K562 (cell line): ENCODE data around the gene TMC4.

Experiments used
- CHD1 ChIP-seq: fragments of 200-600 bp; sonication (generic); IDR thresholded peaks from one replicate; pipeline ENCODE4 v1.6.1; 2012; ENCODE audit warnings: mild to moderate bottlenecking, moderate library complexity, low read length, inconsistent platforms
- CTCF ChIP-seq, 3 experiments: IDR thresholded peaks in 2 of 3; conservative IDR thresholded peaks in 1 of 3; 2 replicates each; pipeline ENCODE4 v1.5.1; 2011 to 2012; ENCODE audit warnings: low read length in 3 of 3, mild to moderate bottlenecking in 3 of 3, control low read depth in 2 of 3, improper control_type of control experiment in 1 of 3, inconsistent platforms in 1 of 3, low read depth in 1 of 3, mixed read lengths in 1 of 3, moderate library complexity in 1 of 3; ENCODE audit not compliant: insufficient read depth in 2 of 3
- HBP1 ChIP-seq: fragments of 450-650 bp; formaldehyde crosslinking; IDR thresholded peaks from 2 replicates; pipeline ENCODE4 v1.4.0; 2022; ENCODE audit warnings: missing genetic modification characterization
- MYBL2 ChIP-seq, 2 experiments: fragments of 450-650 bp in 1 of 2; sonication (generic) in 1 of 2; formaldehyde crosslinking in 1 of 2; IDR thresholded peaks; 2 replicates each; pipeline versions ENCODE4 v1.6.1 to v1.8.1; 2017 to 2022; ENCODE audit warnings: borderline replicate concordance in 1 of 2, inconsistent platforms in 1 of 2, low read depth in 1 of 2, mild to moderate bottlenecking in 1 of 2, missing genetic modification reagents in 1 of 2, moderate library complexity in 1 of 2
- ZNF707 ChIP-seq: fragments of 250-450 bp; sonication (Bioruptor Pico); conservative IDR thresholded peaks from 2 replicates; pipeline ENCODE4 v1.8.0; 2022; ENCODE audit warnings: inconsistent platforms, mild to moderate bottlenecking, moderate library complexity

DNA sequence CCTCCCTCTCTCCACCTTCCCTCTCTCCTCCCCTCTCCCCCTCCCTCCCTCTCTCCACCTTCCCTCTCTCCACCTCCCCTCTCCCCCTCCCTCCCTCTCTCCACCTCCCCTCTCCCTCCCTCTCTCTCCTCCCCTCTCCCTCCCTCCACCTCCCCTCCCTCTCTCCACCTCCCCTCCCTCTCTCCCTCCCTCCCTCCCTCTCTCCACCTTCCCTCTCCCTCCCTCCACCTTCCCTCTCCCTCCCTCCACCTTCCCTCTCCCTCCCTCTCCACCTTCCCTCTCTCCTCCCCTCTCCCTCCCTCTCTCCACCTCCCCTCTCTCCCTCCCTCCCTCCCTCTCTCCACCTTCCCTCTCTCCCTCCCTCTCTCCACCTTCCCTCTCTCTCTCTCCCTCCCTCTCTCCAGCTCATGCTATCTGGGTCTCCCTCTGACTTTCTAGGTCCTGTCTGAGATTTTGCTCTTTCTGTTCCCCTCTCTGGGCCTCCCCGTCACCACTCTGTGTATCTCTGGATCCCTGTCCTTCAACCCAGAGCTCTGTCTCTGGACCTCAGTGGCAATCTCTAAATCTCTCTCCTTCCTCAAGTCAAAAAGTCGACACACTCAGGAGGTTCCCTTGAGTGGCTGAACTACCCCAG, 38.9 kb downstream of the TMC4 start:
- no peak for TF ChIP-seq MYBL2 (IDR thresholded peaks at IDR 0.05; ENCODE audit: low read depth)
- no peak for TF ChIP-seq MYBL2 (CRISPR knock-in tag; IDR thresholded peaks at IDR 0.05; ENCODE audit: borderline replicate concordance)
- TF ChIP-seq CHD1, result no peak
- TF ChIP-seq HBP1 (CRISPR knock-in tag), result no peak
- TF ChIP-seq CTCF (IDR thresholded peaks at IDR 0.05 in 2 of 3, conservative IDR thresholded peaks at IDR 0.05 in 1 of 3; ENCODE audit: insufficient read depth in 2 of 3, low read depth in 1 of 3, low read length in 3 of 3), result no peak
- no peak for TF ChIP-seq ZNF707 (CRISPR knock-in tag)
